Measurements from ENCODE around the gene RINT1.
"Not testable (repeated sequence)": the region's sequence is repeated elsewhere in the genome, so short reads cannot be mapped to it uniquely, and the experiment has no call there.

Gene RINT1

GRCh38 chr7:105532709-105533460 lies 884 bp downstream of the RINT1 start:
- DNase-seq = no peak

GRCh38 chr7:105538339-105538738 lies 6.3 kb downstream of the RINT1 start:
- DNase-seq = no peak

DNA sequence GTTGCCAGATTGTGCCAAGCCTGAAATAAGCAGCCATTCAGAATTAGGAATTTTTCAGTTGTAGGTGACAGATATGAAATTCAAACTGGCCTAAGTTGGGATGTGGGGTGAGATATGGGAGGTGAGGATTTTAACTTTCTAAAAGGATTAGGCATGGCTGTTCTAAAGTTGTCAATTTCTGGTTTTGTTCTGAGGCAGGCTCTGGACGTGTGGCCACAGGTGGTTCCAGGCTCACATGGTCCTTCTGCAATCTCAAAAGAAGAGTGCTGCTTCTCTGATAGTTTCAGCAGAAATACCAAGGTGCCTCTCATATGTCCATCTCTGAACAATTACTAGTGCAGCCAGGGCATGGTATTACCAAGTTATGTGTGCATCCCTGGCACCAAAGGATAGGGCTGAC lies 27.9 kb downstream of the RINT1 start:
- no peak for DNase-seq

DNA sequence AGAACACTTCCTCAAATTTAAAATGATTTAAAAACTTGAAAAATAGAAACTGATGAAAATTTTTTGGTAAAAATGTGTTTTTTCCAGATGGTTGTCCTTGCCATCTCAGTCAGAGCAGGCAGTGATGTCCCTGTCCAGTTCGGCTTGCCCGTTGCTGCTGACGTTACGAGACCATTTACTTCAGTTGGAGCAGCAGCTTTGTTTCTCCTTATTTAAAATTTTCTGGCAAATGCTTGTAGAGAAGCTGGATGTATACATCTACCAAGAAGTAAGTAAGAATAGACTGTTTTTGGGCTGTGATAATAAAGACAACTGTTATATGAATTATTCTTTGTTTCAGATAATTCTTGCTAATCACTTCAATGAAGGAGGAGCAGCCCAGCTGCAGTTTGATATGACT lies 33.2 kb downstream of the RINT1 start:
- no peak for DNase-seq

GRCh38 chr7:105567024-105567423 lies 35.0 kb downstream of the RINT1 start:
- DNase-seq = no peak

DNA sequence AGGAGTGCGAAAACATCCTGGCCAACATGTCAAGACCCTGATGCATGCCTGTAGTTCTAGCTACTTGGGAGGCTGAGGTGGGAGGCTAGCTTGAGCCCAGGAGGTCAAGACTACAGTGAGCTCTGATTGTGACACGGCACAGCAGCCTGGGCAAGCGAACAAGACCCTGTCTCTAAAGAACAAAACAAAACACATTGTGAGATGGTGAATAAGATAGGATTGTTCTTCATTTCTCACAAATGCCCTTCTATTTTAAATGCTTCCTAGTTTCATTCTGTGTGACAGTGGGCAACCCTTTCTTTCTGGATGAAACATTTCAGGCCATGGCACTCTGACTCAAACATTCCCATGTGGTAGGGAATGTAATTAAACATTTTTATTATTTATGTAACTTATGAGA lies 35.8 kb downstream of the RINT1 start:
- DNase-seq = no peak

DNA sequence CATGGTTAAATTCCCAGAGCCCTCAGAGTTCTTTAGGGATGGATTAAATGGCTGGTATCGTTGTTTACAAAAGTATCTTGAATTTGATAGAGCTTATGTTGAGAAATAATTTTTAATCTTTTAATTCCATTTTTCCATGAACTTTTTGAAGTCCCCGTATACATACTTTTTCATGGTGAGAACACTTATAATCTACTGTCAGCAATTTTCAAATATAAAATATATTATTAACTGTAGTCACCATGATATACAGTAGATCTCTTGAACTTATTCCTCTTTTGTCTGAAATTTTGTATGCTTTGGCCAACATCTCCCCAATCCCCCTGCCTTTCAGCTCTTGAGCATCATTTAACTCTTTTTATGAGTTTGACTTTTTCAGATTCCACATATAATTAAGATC lies 39.9 kb downstream of the RINT1 start:
- DNase-seq = no peak

- DNase-seq = no peak
Measured at GRCh38 chr7:105577251-105577650, 45.2 kb downstream of the RINT1 start.

GRCh38 chr7:105578496-105578895 lies 46.5 kb downstream of the RINT1 start:
- DNase-seq = no peak

DNA sequence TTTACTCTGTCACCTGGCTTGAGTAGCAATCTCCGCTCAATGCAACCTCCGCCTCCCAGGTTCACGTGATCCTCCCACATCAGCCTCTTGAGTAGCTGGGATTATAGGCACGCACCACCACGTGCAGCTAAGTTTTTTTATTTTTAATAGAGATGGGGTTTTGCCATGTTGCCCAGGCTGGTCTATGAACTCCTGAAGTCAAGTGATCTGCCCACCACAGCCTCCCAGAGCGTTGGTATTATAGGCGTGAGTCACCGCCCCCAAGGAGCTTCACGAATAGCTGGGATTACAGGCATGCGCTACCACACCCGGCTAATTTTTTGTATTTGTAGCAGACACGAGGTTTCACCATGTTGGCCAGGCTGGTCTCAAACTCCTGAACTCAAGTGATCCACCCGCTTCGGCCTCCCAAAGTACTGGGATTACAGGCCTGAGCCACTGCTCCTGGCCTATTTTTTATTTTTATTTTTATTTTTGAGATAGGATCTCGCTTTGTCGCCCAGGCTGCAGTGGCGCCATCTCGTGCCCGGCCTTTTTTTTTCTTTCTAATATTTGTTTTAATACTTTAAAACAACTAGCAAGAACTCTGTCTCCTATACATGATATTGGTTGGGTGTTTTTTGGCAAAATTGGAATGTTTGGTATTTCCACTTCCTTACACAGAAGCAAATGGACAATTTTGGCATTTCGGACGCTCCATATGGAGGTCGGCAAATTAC lies 48.2 kb downstream of the RINT1 start:
- DNase-seq = no peak

GRCh38 chr7:105581066-105581811 lies 49.2 kb downstream of the RINT1 start, which contains the start of gene EFCAB10:
EFCAB10 (minus strand) TSS chr7:105581493; CDS start chr7:105581463, 30 bp downstream.
- DNase-seq = peak; percentile 75

- no peak for DNase-seq
Measured at GRCh38 chr7:105583061-105583460, 51.1 kb downstream of the RINT1 start.

DNA sequence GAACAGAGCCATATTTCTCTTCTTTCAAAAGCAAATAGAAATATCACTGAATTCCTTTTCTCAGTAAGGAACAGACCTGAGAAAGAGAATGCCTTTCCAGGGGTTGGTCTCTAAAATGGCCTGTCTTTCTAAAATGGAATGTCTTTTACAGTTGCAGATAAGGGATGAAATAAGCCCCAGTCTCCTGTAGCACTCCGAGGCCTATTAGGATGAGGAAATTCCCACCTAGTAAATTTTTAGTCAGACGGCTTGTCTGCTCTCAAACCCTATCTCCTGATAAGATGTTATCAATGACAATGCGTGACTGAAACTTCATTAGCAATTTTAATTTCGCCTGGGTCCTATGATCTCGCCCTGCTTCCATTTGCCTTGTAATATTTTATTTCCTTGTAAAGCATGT lies 52.2 kb downstream of the RINT1 start:
- DNase-seq = no peak

DNA sequence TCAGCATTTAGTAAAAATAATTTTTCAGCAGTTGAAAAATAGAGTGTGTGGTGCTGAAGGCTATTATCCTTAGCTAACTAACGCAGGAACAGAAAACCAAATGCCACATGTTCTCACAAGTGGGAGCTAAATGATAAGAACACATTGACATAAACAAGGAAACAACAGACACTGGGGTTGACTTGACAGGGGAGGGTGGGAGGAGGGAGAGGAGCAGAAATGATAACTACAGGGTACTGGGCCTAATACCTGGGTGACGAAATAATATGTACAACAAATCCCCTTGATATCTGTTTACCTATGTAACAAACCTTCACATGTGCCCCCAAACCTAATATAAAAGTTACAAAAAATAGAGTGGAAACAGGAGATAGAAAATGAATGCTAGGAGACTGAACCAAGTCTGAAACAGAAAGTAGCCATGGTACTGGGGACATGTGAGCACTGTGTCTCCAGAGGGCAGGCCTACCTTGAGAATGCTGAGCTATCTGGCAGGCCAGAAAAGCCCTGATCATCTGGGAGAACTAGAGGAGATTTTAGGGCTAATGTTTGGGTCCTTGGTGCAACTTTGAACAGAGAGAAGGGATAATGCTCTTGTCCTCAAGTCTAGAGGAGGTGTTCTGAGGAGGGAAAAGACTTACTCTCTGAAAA lies 54.0 kb downstream of the RINT1 start:
- no peak for DNase-seq

GRCh38 chr7:105587909-105588635 lies 56.1 kb downstream of the RINT1 start:
- no peak for DNase-seq

- DNase-seq = peak; percentile 50
Measured at GRCh38 chr7:105589356-105590077, 57.5 kb downstream of the RINT1 start.

GRCh38 chr7:105590793-105591192 lies 58.8 kb downstream of the RINT1 start:
- DNase-seq = no peak

- no peak for DNase-seq
Measured at GRCh38 chr7:105591522-105591921, 59.5 kb downstream of the RINT1 start.

GRCh38 chr7:105594034-105594433 lies 62.0 kb downstream of the RINT1 start:
- DNase-seq = no peak

- DNase-seq = no peak
Measured at GRCh38 chr7:105596866-105597265, 64.9 kb downstream of the RINT1 start.

- not testable (repeated sequence) for DNase-seq
Measured at GRCh38 chr7:105599080-105599479, 67.1 kb downstream of the RINT1 start.

GRCh38 chr7:105599551-105599950 lies 67.5 kb downstream of the RINT1 start:
- DNase-seq = no peak
